Endothelial cell of umbilical vein (primary cell): Measurements from ENCODE around the gene MSRB2. TPM values are rescaled to one million over a fixed set of nuclear protein-coding genes. Genes with fewer than 3 reads are reported as not detected.

ENCODE experiments used
- BruUV-seq: library from RNA; stranded (reverse); fragments of 400-500 nt; replicated peaks from 2 replicates; lab custom pipeline; 2021; lab: Mats Ljungman, UMichigan
- CTCF ChIA-PET: fragments of 300-600, 350-600 bp; sonication (Branson Sonifier 250); formaldehyde crosslinking; loops from one replicate; lab custom pipeline; 2021; ENCODE audit warnings: antibody characterized with exemption, inconsistent platforms; lab: Charles Lee
- POLR2A ChIA-PET: fragments of 300-600, 350-600 bp; sonication (Branson Sonifier 250); formaldehyde crosslinking; loops from one replicate; lab custom pipeline; 2021; ENCODE audit warnings: antibody characterized with exemption, inconsistent platforms; lab: Charles Lee
- DNase-seq: peaks from one replicate; pipeline ENCODE4 v3.0.0-alpha.2; 2011; ENCODE audit warnings: low read depth, low spot score
- FAIRE-seq: peaks from 2 replicates; lab custom pipeline; 2011; peaks lifted over from hg19 to GRCh38; lab: Jason Lieb, UNC
- H2AFZ ChIP-seq: 2 replicates; pipeline ENCODE4 v1.6.0; 2012; ENCODE audit warnings: low read depth, low read length, control low read depth, inconsistent platforms
- H3K27ac ChIP-seq: 2 replicates; pipeline ENCODE4 v1.5.1; 2011; ENCODE audit warnings: low read depth, mild to moderate bottlenecking, control low read depth, low read length, moderate library complexity; ENCODE audit not compliant: insufficient read depth
- H3K27me3 ChIP-seq, 2 experiments: 2 replicates each; pipeline versions ENCODE4 v1.6.0 to v1.6.1; 2011; ENCODE audit warnings: low read length in 2 of 2, mixed read lengths in 1 of 2; ENCODE audit not compliant: control insufficient read depth in 2 of 2, insufficient read depth in 2 of 2
- H3K36me3 ChIP-seq, 2 experiments: 2 replicates in 1 of 2; 3 replicates in 1 of 2; pipeline ENCODE4 v1.5.1; 2011; ENCODE audit warnings: low read length in 2 of 2, mild to moderate bottlenecking in 1 of 2, moderate library complexity in 1 of 2; ENCODE audit not compliant: control insufficient read depth in 2 of 2, insufficient read depth in 2 of 2; ENCODE audit errors: extremely low read depth in 1 of 2
- H3K4me1 ChIP-seq: 3 replicates; pipeline ENCODE4 v1.5.1; 2011; ENCODE audit warnings: mild to moderate bottlenecking, low read length; ENCODE audit not compliant: control insufficient read depth, insufficient read depth; ENCODE audit errors: extremely low read depth
- H3K4me2 ChIP-seq: 2 replicates; pipeline ENCODE4 v1.6.1; 2011; ENCODE audit warnings: low read length, control low read depth, mixed read lengths; ENCODE audit not compliant: insufficient read depth
- H3K4me3 ChIP-seq, 3 experiments: fragments of 200-600 bp in 1 of 3; sonication (generic), shearing (Covaris generic) in 1 of 3; replicated peaks in 1 of 3; 2 replicates each; pipeline ENCODE4 v1.5.1; 2011 to 2016; ENCODE audit warnings: control low read depth in 3 of 3, low read length in 3 of 3, mild to moderate bottlenecking in 2 of 3, inconsistent platforms in 1 of 3, low read depth in 1 of 3, moderate library complexity in 1 of 3; ENCODE audit not compliant: insufficient read depth in 1 of 3
- H3K79me2 ChIP-seq: 2 replicates; pipeline ENCODE4 v1.6.0; 2012; ENCODE audit warnings: low read length, inconsistent platforms; ENCODE audit not compliant: control insufficient read depth, insufficient read depth
- H3K9ac ChIP-seq: replicated peaks from 2 replicates; pipeline ENCODE3; 2011; ENCODE audit warnings: low read length, control low read depth; ENCODE audit not compliant: insufficient read depth; ENCODE audit errors: extremely low read depth
- H3K9me1 ChIP-seq: replicated peaks from 3 replicates; pipeline ENCODE4 v1.6.0; 2011; ENCODE audit warnings: mild to moderate bottlenecking, low read length; ENCODE audit not compliant: control insufficient read depth, insufficient read depth; ENCODE audit errors: extremely low read depth
- H3K9me3 ChIP-seq: replicated peaks from 2 replicates; pipeline ENCODE4 v1.5.1; 2012; ENCODE audit warnings: low read length, inconsistent platforms; ENCODE audit not compliant: control insufficient read depth, insufficient read depth
- H4K20me1 ChIP-seq: replicated peaks from 2 replicates; pipeline ENCODE3; 2011; ENCODE audit warnings: mild to moderate bottlenecking, low read length; ENCODE audit not compliant: control insufficient read depth, insufficient read depth; ENCODE audit errors: extremely low read depth
- JUN ChIP-seq: IDR thresholded peaks from 2 replicates; pipeline ENCODE4 v1.6.1; 2011; ENCODE audit warnings: borderline replicate concordance, low read depth; ENCODE audit not compliant: insufficient read length, insufficient read depth
- POLR2A ChIP-seq: IDR thresholded peaks from 2 replicates; pipeline ENCODE4 v1.6.1; 2012; ENCODE audit warnings: low read depth, mild to moderate bottlenecking, control low read depth, low read length
- dilution Hi-C: fragments of 300-500 bp; cut with MboI; formaldehyde crosslinking; loops from one replicate; pipeline ENCODE4 v1.15.0; 2019; ENCODE audit warnings: low sequenced_read_pairs; ENCODE audit not compliant: extremely low pct_ligation_motif_present
- intact Hi-C: fragments of 100-400 bp; cut with micrococcal nuclease; formaldehyde crosslinking; loops from one replicate; pipeline ENCODE4 v1.10.0; 2022
- polyA plus RNA-seq, 4 experiments: library from polyadenylated mRNA; depleted of rRNA in 3 of 4; stranded (reverse) in 3 of 4; unstranded in 1 of 4; fragments of >200 nt; gene quantifications; 2 replicates each; pipeline versions ENCODE4 v1.2.1 to v1.2.3, GENCODE V29; 2011 to 2012; ENCODE audit warnings: missing spikeins in 1 of 4
- total RNA-seq: library from RNA; stranded (reverse); gene quantifications from 2 replicates; pipeline ENCODE4 v1.2.3, GENCODE V29; 2021
- TF ChIP-seq, protein P1 (sequence below), 2 donors: IDR thresholded peaks; 1 replicate in 1 of 2; 2 replicates in 1 of 2; pipeline ENCODE4 v1.5.1; 2011; ENCODE audit warnings: low read length in 2 of 2, mild to moderate bottlenecking in 2 of 2, moderate library complexity in 2 of 2, control low read depth in 1 of 2, inconsistent platforms in 1 of 2, low read depth in 1 of 2; ENCODE audit not compliant: insufficient read depth in 1 of 2; ENCODE audit errors: extremely low read depth in 1 of 2

The MSRB2 gene
- total and polyA plus RNA-seq, 2 donors (not counting 3 experiments of a cell fraction or from before 2014, with no cell fraction given), result 16.2 to 20.6 TPM

DNA sequence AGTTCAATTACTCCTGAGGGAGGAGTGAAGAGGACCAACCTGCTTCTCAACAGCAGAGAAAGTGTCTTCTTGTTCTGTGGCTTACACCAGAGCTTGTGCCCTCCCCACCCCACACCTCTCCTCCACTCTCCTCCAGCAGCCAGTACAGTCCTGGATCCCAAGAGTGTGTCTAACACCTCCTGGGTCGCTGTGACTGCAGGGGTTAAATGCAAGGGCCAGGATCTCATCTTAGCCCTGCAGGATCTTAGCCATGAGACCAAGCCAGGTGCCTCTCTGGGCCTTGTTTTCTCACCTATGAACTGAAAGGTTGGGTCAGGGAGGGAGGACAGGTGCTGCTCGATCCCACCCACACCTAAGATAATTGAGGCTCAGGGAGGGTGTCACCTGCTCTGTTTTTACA, 34.5 kb upstream of the MSRB2 start:
- dilution Hi-C loops, result no loop called here
- no peaks in the 10 kb centered on the region for H3K79me2 ChIP-seq
- FAIRE-seq, result no peak

More for the DNA sequence above, 34.5 kb upstream of the MSRB2 start:
- H3K9ac ChIP-seq, result no peak overlapping the region
- H3K4me3 ChIP-seq, result no peak overlapping the region
- TF ChIP-seq, protein P1, sequence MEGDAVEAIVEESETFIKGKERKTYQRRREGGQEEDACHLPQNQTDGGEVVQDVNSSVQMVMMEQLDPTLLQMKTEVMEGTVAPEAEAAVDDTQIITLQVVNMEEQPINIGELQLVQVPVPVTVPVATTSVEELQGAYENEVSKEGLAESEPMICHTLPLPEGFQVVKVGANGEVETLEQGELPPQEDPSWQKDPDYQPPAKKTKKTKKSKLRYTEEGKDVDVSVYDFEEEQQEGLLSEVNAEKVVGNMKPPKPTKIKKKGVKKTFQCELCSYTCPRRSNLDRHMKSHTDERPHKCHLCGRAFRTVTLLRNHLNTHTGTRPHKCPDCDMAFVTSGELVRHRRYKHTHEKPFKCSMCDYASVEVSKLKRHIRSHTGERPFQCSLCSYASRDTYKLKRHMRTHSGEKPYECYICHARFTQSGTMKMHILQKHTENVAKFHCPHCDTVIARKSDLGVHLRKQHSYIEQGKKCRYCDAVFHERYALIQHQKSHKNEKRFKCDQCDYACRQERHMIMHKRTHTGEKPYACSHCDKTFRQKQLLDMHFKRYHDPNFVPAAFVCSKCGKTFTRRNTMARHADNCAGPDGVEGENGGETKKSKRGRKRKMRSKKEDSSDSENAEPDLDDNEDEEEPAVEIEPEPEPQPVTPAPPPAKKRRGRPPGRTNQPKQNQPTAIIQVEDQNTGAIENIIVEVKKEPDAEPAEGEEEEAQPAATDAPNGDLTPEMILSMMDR (IDR thresholded peaks at IDR 0.05; ENCODE audit: extremely low read depth in 1 of 2, insufficient read depth in 1 of 2, low read depth in 1 of 2, low read length in 2 of 2), result no peak
- TF ChIP-seq JUN (no peak), POLR2A (no peak)
- no peaks in the 10 kb centered on the region for H3K9me1 ChIP-seq
- no peaks in the 10 kb centered on the region for H4K20me1 ChIP-seq
- ChIA-PET POLR2A (no interaction called here), CTCF (no interaction called here)
- no peak for DNase-seq
- H3K4me1 ChIP-seq, result no peaks in the 10 kb centered on the region
- H3K27me3 ChIP-seq, result peaks cover 3 to 4% of the 10 kb centered on the region in 2 experiments
- no peak overlapping the region for H3K4me2 ChIP-seq
- no TSS peak for BruUV-seq
- intact Hi-C loops, result no loop called here
- no peak overlapping the region for H3K27ac ChIP-seq
- no peaks in the 10 kb centered on the region for H3K36me3 ChIP-seq
- no peak overlapping the region for H2AFZ ChIP-seq
- no peaks in the 10 kb centered on the region for H3K9me3 ChIP-seq
